Measurements from ENCODE around the gene FGFR4. TPM values are rescaled to one million over a fixed set of nuclear protein-coding genes. Genes with fewer than 3 reads are reported as not detected.

The FGFR4 gene
- total and polyA plus RNA-seq, 2 donors (not counting 1 experiment from before 2014, with no cell fraction given) = 1.2 to 2.7 TPM

- Histone ChIP-seq H3K79me2 (ENCODE audit: control insufficient read depth, insufficient read depth, low read length) (no peaks in the 10 kb centered on the region), H3K4me3 (ENCODE audit: control extremely low read depth in 1 of 5, extremely low read depth in 1 of 5, insufficient read depth in 1 of 5, low read depth in 2 of 5, low read length in 4 of 5) (no peak overlapping the region), H3K4me1 (ENCODE audit: control insufficient read depth in 2 of 2, insufficient read depth in 2 of 2, low read length in 2 of 2) (peaks cover 10% of the 10 kb centered on the region in 2 donors), H2AFZ (ENCODE audit: insufficient read depth, low read depth, low read length, poor library complexity, severe bottlenecking) (no peak overlapping the region), H3K9ac (ENCODE audit: low read length) (no peak overlapping the region), H3K4me2 (replicated peaks; ENCODE audit: low read depth, low read length, poor library complexity, severe bottlenecking) (no peak overlapping the region), H3K36me3 (replicated peaks in 1 of 2; ENCODE audit: control extremely low read depth in 1 of 2, control insufficient read depth in 1 of 2, extremely low read depth in 1 of 2, insufficient read depth in 2 of 2, low read length in 1 of 2) (no peaks in the 10 kb centered on the region), H3K27ac (ENCODE audit: low read length in 2 of 2) (no peak overlapping the region), H4K20me1 (ENCODE audit: control insufficient read depth, insufficient read depth, low read length, poor library complexity, severe bottlenecking) (no peaks in the 10 kb centered on the region), H3K27me3 (replicated peaks in 1 of 4; ENCODE audit: control extremely low read depth in 1 of 4, control insufficient read depth in 3 of 4, insufficient read depth in 4 of 4, low read length in 3 of 4) (peaks cover 0 to 14% (median 3%) of the 10 kb centered on the region in 4 experiments), H3K9me3 (ENCODE audit: control extremely low read depth in 1 of 3, control insufficient read depth in 2 of 3, insufficient read depth in 1 of 3, low read length in 2 of 3) (peaks cover 0 to 5% (median 0%) of the 10 kb centered on the region in 3 donors)
- H3K9me3 Mint-ChIP-seq (ENCODE audit: insufficient read depth) = no peaks in the 10 kb centered on the region
- WGBS (ENCODE audit: insufficient coverage) = 85% methylated on average over 3 of the region's 3 CpGs
- CTCF ChIA-PET = interaction anchor here (1.1 kb wide), 1 partner anchor 20 kb away, joined by 3 read pairs; no protein-coding TSS in a partner anchor
- DNase-seq (no peak), ATAC-seq (ENCODE audit: low read depth) (no peak)
- intact Hi-C loops (cut with micrococcal nuclease) = no loop called here
- TF ChIP-seq EZH2 (IDR thresholded peaks at IDR 0.05; ENCODE audit: borderline replicate concordance, insufficient read depth, low read depth, low read length, poor library complexity, severe bottlenecking) = no peak
- no peak for TF ChIP-seq CTCF (IDR thresholded peaks at IDR 0.05)
- H3K4me1 Mint-ChIP-seq = peaks cover 9% of the 10 kb centered on the region
- no peak overlapping the region for H3K4me3 Mint-ChIP-seq
- no peak overlapping the region for H3K27ac Mint-ChIP-seq
- peaks cover 4% of the 10 kb centered on the region for H3K27me3 Mint-ChIP-seq
- POLR2A ChIA-PET = no interaction called here
Observed at GRCh38 chr5:177091232-177091631, 4.5 kb downstream of the FGFR4 start.

- Histone ChIP-seq H3K9ac (ENCODE audit: low read length) (no peak overlapping the region), H3K27me3 (replicated peaks in 1 of 4; ENCODE audit: control extremely low read depth in 1 of 4, control insufficient read depth in 3 of 4, insufficient read depth in 4 of 4, low read length in 3 of 4) (peaks cover 0 to 10% (median 2%) of the 10 kb centered on the region in 4 experiments), H3K9me3 (ENCODE audit: control extremely low read depth in 1 of 3, control insufficient read depth in 2 of 3, insufficient read depth in 1 of 3, low read length in 2 of 3) (peaks cover 0 to under 1% (median 0%) of the 10 kb centered on the region in 3 donors), H3K36me3 (replicated peaks in 1 of 2; ENCODE audit: control extremely low read depth in 1 of 2, control insufficient read depth in 1 of 2, extremely low read depth in 1 of 2, insufficient read depth in 2 of 2, low read length in 1 of 2) (no peaks in the 10 kb centered on the region), H3K4me1 (ENCODE audit: control insufficient read depth in 2 of 2, insufficient read depth in 2 of 2, low read length in 2 of 2) (peaks cover 3 to 4% of the 10 kb centered on the region in 2 donors), H3K27ac (ENCODE audit: low read length in 2 of 2) (no peak overlapping the region), H3K4me2 (replicated peaks; ENCODE audit: low read depth, low read length, poor library complexity, severe bottlenecking) (no peak overlapping the region), H3K79me2 (ENCODE audit: control insufficient read depth, insufficient read depth, low read length) (no peaks in the 10 kb centered on the region), H3K4me3 (ENCODE audit: control extremely low read depth in 1 of 5, extremely low read depth in 1 of 5, insufficient read depth in 1 of 5, low read depth in 2 of 5, low read length in 4 of 5) (no peak overlapping the region), H4K20me1 (ENCODE audit: control insufficient read depth, insufficient read depth, low read length, poor library complexity, severe bottlenecking) (no peaks in the 10 kb centered on the region), H2AFZ (ENCODE audit: insufficient read depth, low read depth, low read length, poor library complexity, severe bottlenecking) (no peak overlapping the region)
- intact Hi-C loops (cut with micrococcal nuclease) = no loop called here
- Mint-ChIP-seq H3K27ac (no peak overlapping the region), H3K27me3 (peaks cover 4% of the 10 kb centered on the region), H3K4me1 (peaks cover 5% of the 10 kb centered on the region), H3K9me3 (ENCODE audit: insufficient read depth) (no peaks in the 10 kb centered on the region), H3K4me3 (no peak overlapping the region)
- 93% methylated on average over 30 of the region's 32 CpGs for WGBS (ENCODE audit: insufficient coverage)
- ChIA-PET POLR2A (no interaction called here), CTCF (no interaction called here)
- ATAC-seq (ENCODE audit: low read depth) (no peak), DNase-seq (no peak)
- TF ChIP-seq EZH2 (IDR thresholded peaks at IDR 0.05; ENCODE audit: borderline replicate concordance, insufficient read depth, low read depth, low read length, poor library complexity, severe bottlenecking) (no peak), CTCF (IDR thresholded peaks at IDR 0.05) (no peak)
Observed at GRCh38 chr5:177092178-177093081, 5.7 kb downstream of the FGFR4 start.

Data from B cell (primary cell).